MM.1S (cell line): Measurements from ENCODE around the gene CACNA1C.

ENCODE experiments used
- DNase-seq: peaks from one replicate; pipeline ENCODE4 v3.0.0-alpha.2; 2015
- H2AFZ ChIP-seq: fragments of 300-600 bp; sonication (generic); 2 replicates; pipeline ENCODE4 v1.6.0; 2016; ENCODE audit warnings: antibody characterized with exemption, low read length
- H3F3A ChIP-seq: fragments of 300-600 bp; sonication (generic); 2 replicates; pipeline ENCODE4 v1.6.1; 2016; ENCODE audit warnings: mild to moderate bottlenecking, antibody characterized with exemption, low read length, moderate library complexity, mixed read lengths; ENCODE audit not compliant: insufficient read depth
- H3K27ac ChIP-seq: fragments of 300-600 bp; sonication (generic); 2 replicates; pipeline ENCODE4 v1.5.1; 2016; ENCODE audit warnings: mild to moderate bottlenecking, low read length
- H3K27me3 ChIP-seq: fragments of 300-600 bp; sonication (generic); replicated peaks from 2 replicates; pipeline ENCODE4 v1.6.0; 2016; ENCODE audit warnings: low read length; ENCODE audit not compliant: insufficient read depth
- H3K36me3 ChIP-seq: fragments of 300-600 bp; sonication (generic); replicated peaks from 2 replicates; pipeline ENCODE4 v1.6.1; 2016; ENCODE audit warnings: mild to moderate bottlenecking, low read length, mixed read lengths; ENCODE audit not compliant: insufficient read depth
- H3K4me1 ChIP-seq: fragments of 300-600 bp; sonication (generic); 2 replicates; pipeline ENCODE4 v1.6.1; 2016; ENCODE audit warnings: low read length, mixed read lengths
- H3K4me2 ChIP-seq: fragments of 300-600 bp; sonication (generic); 2 replicates; pipeline ENCODE4 v1.6.0; 2016; ENCODE audit warnings: low read depth, low read length
- H3K4me3 ChIP-seq: fragments of 300-600 bp; sonication (generic); 2 replicates; pipeline ENCODE4 v1.5.1; 2016; ENCODE audit warnings: low read length, mixed read lengths
- H3K79me2 ChIP-seq: fragments of 300-600 bp; sonication (generic); 2 replicates; pipeline ENCODE4 v1.6.1; 2016; ENCODE audit warnings: mixed run types, low read length, mixed read lengths
- H3K9ac ChIP-seq: fragments of 300-600 bp; sonication (generic); 2 replicates; pipeline ENCODE4 v1.6.1; 2016; ENCODE audit warnings: low read length, mixed read lengths
- H3K9me2 ChIP-seq: fragments of 300-600 bp; sonication (generic); replicated peaks from 2 replicates; pipeline ENCODE4 v1.6.1; 2016; ENCODE audit warnings: mild to moderate bottlenecking, low read length, mixed read lengths; ENCODE audit not compliant: insufficient read depth
- H3K9me3 ChIP-seq: fragments of 300-600 bp; sonication (generic); replicated peaks from 2 replicates; pipeline ENCODE4 v1.6.1; 2016; ENCODE audit warnings: mild to moderate bottlenecking, low read length, mixed read lengths; ENCODE audit not compliant: insufficient read depth
- H4K20me1 ChIP-seq: fragments of 300-600 bp; sonication (generic); 2 replicates; pipeline ENCODE4 v1.6.1; 2016; ENCODE audit warnings: mild to moderate bottlenecking, low read length, moderate library complexity, mixed read lengths; ENCODE audit not compliant: insufficient read depth
- EZH2 ChIP-seq: fragments of 300-600 bp; sonication (generic); optimal IDR thresholded peaks from 2 replicates; pipeline ENCODE3; 2017; ENCODE audit warnings: low read depth, mild to moderate bottlenecking, antibody characterized with exemption, low read length, mixed read lengths
- EZH2phosphoT487 ChIP-seq: fragments of 300-600 bp; sonication (generic); IDR thresholded peaks from 2 replicates; pipeline ENCODE4 v1.6.1; 2018; ENCODE audit warnings: antibody characterized with exemption, low read length
- TF ChIP-seq, protein P1 (sequence below): fragments of 300-600 bp; sonication (generic); IDR thresholded peaks from 2 replicates; pipeline ENCODE4 v1.5.1; 2016; ENCODE audit warnings: antibody characterized with exemption, low read length, mixed read lengths

CACNA1C gene

DNA sequence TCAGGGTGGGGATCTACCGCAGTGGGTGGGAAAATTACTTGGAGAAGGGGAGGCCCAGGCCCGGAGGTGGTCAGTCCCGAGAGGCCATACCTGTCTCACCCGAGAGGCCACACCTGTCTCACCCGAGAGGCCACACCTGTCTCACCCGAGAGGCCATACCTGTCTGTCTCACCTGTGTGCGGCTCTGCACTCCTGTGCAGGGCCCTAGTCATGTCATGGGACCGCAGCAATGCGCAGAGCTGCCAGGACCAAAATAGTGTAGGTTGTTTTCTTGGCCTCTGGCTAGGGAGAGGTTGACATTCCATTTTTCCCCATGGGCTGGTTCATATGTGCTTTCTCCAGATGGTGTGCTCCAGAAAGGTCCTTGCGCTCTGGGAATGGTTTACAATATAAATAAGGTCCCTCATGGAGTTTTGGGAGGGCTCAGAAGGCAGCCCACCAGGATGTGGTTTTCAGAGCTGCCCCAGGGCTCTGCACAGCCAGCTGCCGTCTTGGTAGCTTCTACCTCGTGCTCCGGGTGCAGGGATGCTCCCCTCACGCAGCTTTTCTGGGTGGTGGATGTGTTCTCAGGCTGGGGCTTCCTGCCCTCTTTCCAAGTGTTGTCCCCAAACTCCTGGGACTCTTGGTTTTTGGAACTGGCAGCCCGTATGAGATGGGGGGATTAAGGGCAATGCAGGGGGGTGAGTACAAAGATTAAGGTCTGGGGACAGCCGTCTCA is 58.2 kb downstream of the CACNA1C start:
- Histone ChIP-seq H3K9me2 (no peaks in the 10 kb centered on the region), H3K27ac (no peak overlapping the region), H3K4me2 (no peak overlapping the region), H3K9ac (no peak overlapping the region), H3K27me3 (no peaks in the 10 kb centered on the region), H3K4me1 (no peaks in the 10 kb centered on the region), H3K4me3 (no peak overlapping the region), H2AFZ (no peak overlapping the region), H3K79me2 (no peaks in the 10 kb centered on the region), H4K20me1 (no peaks in the 10 kb centered on the region), H3K36me3 (no peaks in the 10 kb centered on the region), H3F3A (no peaks in the 10 kb centered on the region), H3K9me3 (no peaks in the 10 kb centered on the region)
- no peak for TF ChIP-seq EZH2
- TF ChIP-seq, protein P1, sequence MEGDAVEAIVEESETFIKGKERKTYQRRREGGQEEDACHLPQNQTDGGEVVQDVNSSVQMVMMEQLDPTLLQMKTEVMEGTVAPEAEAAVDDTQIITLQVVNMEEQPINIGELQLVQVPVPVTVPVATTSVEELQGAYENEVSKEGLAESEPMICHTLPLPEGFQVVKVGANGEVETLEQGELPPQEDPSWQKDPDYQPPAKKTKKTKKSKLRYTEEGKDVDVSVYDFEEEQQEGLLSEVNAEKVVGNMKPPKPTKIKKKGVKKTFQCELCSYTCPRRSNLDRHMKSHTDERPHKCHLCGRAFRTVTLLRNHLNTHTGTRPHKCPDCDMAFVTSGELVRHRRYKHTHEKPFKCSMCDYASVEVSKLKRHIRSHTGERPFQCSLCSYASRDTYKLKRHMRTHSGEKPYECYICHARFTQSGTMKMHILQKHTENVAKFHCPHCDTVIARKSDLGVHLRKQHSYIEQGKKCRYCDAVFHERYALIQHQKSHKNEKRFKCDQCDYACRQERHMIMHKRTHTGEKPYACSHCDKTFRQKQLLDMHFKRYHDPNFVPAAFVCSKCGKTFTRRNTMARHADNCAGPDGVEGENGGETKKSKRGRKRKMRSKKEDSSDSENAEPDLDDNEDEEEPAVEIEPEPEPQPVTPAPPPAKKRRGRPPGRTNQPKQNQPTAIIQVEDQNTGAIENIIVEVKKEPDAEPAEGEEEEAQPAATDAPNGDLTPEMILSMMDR, result no peak
- no peak for TF ChIP-seq EZH2phosphoT487
- no peak for DNase-seq

DNA sequence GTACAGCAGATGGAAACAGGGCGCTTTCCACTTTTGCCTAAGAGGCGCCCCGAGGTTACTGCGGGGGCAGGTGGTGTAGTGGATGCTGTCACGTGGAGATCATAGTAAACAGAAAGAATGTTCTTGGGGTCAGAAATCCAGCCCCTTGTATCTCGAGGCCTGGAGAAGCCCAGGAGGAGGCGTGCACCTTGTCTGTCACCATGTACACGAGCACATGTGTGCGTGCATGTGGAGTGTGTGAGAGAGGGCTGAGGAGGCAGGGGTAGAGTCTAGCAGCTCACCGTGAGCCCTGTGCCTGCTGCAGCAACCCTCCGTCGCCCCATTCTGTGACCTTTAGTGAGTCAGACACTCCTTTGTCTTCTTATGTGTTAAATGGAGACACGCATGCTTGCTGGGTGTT is 59.0 kb downstream of the CACNA1C start:
- Histone ChIP-seq H3K27ac (no peak overlapping the region), H3K9me3 (no peaks in the 10 kb centered on the region), H3K4me1 (no peaks in the 10 kb centered on the region), H3F3A (no peaks in the 10 kb centered on the region), H3K79me2 (no peaks in the 10 kb centered on the region), H3K4me3 (no peak overlapping the region), H3K36me3 (no peaks in the 10 kb centered on the region), H3K9me2 (no peaks in the 10 kb centered on the region), H2AFZ (no peak overlapping the region), H3K9ac (no peak overlapping the region), H3K4me2 (no peak overlapping the region), H3K27me3 (no peaks in the 10 kb centered on the region), H4K20me1 (no peaks in the 10 kb centered on the region)
- TF ChIP-seq EZH2phosphoT487 (no peak), EZH2 (no peak)
- TF ChIP-seq, protein P1, result no peak
- DNase-seq, result no peak

DNA sequence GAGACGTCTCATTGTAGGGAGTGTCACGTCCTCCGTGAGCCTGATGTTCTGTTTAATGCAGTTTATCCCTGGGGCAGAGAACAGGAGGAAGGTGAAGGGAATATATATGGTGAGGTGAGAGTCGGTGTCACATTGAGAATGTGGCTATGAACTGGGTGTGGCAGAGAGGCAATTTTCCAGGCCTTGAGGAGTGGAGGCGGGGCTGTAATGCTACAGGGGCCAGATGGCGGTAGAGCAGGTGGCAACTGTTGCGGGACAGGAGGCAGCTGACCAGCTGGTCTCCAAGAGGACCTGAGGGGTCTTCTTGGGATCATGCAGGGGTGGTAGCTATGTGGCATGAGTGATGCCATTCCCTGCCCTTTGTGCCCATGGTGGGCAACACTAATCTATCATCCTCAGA is 59.6 kb downstream of the CACNA1C start:
- H3K4me1 ChIP-seq, result no peaks in the 10 kb centered on the region
- H3K4me3 ChIP-seq, result no peak overlapping the region
- H3K27me3 ChIP-seq, result no peaks in the 10 kb centered on the region
- H3K9ac ChIP-seq, result no peak overlapping the region
- H3K4me2 ChIP-seq, result no peak overlapping the region
- no peaks in the 10 kb centered on the region for H4K20me1 ChIP-seq
- H3K9me3 ChIP-seq, result no peaks in the 10 kb centered on the region
- H3K36me3 ChIP-seq, result no peaks in the 10 kb centered on the region
- TF ChIP-seq EZH2phosphoT487 (no peak), EZH2 (no peak)
- TF ChIP-seq, protein P1, result no peak
- H3K9me2 ChIP-seq, result no peaks in the 10 kb centered on the region
- DNase-seq, result no peak
- H3K79me2 ChIP-seq, result no peaks in the 10 kb centered on the region
- H3K27ac ChIP-seq, result no peak overlapping the region
- H2AFZ ChIP-seq, result no peak overlapping the region
- no peaks in the 10 kb centered on the region for H3F3A ChIP-seq
